GM12801 (cell line): Measurements from ENCODE around the gene CREB3L2.

Source experiments
- CTCF ChIP-seq: IDR thresholded peaks from one replicate; pipeline ENCODE4 v1.5.1; 2011; ENCODE audit warnings: control low read depth; ENCODE audit not compliant: insufficient read length; ENCODE audit errors: extremely low read depth

The CREB3L2 gene

DNA sequence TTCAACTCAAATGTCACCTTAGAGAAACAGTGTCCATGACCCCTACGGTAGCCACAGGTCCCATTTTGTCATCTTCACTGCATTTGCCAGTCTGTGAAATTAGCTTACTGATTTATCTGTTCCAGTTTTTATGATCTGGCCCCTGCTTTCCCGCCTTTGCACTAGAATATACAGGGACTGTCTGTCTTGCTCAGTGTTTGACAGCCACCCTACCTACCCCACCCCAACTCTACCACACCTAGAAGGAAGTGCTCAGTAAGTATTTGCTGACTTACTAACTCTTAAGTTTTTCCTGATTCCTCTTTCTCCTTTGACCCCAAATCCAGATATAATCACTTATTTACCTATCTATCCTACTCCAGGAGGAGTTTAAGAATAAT, 49.5 kb downstream of the CREB3L2 start:
- TF ChIP-seq CTCF = no peak

DNA sequence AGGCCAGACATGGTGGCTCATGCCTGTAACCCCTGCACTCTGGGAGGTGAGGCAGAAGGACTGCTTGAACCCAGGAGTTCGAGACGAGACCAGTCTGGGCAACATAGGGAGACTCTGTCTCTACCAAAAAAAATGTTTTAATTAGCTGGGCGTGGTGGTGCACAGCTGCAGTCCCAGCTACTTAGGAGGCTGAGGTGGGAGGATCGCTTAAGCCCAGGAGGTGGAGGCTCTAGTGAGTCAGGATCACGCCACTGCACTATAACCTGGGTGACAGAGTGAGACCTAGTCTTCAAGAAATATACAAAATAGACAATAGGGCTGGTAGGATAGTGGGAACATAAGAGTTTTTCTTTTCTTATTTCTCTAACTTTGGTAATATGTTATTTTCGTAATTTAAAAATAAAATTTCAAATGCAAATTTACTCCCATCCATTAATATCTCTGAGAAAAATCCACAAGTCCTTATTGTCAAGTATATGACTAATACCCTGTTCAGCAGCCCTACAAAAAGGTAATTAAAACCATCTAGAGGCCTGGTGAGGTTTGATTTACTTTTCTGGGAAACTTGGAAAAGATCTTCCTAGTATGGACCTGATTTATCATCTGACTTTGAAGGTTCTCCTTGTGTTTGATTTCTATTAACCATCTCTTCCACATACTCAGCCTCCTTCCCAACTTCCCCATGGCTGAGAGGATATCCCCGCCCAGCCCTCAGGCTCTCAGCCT, 50.0 kb downstream of the CREB3L2 start:
- TF ChIP-seq CTCF = no peak

DNA sequence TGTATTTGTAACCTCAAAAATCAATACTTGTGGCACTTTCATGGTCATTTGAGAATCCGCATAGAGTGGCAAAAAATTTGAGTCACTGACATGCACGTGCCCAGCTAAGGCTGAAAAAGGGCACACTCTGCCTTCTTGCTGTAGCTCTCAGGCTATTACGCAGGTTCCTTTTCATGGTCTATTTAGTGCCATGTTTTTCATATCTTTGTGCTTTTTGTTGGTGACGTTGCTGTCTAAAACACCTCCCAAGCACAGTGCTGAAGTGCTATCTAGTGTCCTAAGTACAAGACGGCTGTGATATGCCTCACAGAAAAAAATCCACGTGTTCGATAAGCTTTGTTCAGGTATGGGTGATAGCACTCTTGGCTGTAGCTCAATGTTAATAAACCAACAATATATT, 50.9 kb downstream of the CREB3L2 start:
- TF ChIP-seq CTCF = no peak

GRCh38 chr7:137950263-137950621, 51.6 kb downstream of the CREB3L2 start:
- TF ChIP-seq CTCF = no peak

DNA sequence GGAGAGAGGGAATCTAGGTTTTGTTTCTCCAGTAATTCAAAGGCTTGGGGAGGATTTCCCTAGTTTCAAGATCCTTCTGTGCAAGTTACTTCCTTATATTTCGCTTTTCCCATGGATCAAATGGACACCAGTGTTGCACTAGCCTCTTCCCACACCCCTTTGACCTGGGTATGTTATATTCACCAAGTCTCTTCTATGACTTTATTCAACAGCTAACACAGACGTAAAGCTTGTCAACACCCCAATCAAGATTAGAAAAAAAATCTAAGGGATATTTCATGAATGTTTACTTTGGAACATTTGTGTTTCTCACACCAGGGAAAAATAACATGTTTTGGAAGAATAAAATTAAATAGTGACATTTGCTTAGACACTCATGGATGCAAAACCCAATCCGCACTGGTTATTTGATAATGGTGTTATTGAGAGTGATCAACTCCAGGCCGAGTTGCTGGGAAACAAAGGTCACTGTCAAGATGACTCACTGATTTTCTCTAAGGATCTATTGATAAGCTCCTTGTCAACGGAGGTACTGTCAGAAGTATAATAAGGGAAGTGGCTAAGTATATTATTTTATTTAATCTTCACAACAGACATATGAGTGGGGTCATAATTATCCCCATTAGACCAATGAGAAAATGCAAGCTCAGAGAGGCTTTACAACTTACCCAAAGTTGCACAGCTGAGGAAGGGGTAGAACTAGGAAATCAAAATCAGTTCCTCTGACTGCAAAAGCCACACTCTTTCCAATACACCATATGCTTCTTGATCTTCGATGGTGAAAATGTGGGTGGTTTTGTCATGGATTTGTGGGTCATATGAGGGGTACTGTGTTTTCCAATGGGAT, 52.2 kb downstream of the CREB3L2 start:
- no peak for TF ChIP-seq CTCF

- no peak for TF ChIP-seq CTCF
Measured at GRCh38 chr7:137948845-137949330, 53.0 kb downstream of the CREB3L2 start.

- no peak for TF ChIP-seq CTCF
Measured at GRCh38 chr7:137948083-137948844, 53.6 kb downstream of the CREB3L2 start.
